Small intestine (tissue), 7 donors: ENCODE results near the gene DMXL2. TPM values are rescaled to one million over a fixed set of nuclear protein-coding genes. Genes with fewer than 3 reads are reported as not detected.
"Not testable (repeated sequence)": the region's sequence is repeated elsewhere in the genome, so short reads cannot be mapped to it uniquely, and the experiment has no call there.

Experiments used
- DNase-seq, 2 donors: peaks; one replicate each; pipeline versions ENCODE4 v3.0.0 to v3.0.0-alpha.2; 2013
- FAIRE-seq: peaks from 2 replicates; lab custom pipeline; 2012; peaks lifted over from hg19 to GRCh38; lab: Jason Lieb, UNC
- H3K27ac ChIP-seq, 3 donors: one replicate each; pipeline ENCODE4 v1.5.1; 2013; ENCODE audit warnings: low read length in 2 of 3, mild to moderate bottlenecking in 2 of 3, control low read depth in 1 of 3, inconsistent platforms in 1 of 3, low read depth in 1 of 3, moderate library complexity in 1 of 3
- H3K27me3 ChIP-seq, 3 donors: one replicate each; pipeline ENCODE4 v1.6.1; 2013; ENCODE audit warnings: low read length in 3 of 3, inconsistent platforms in 1 of 3; ENCODE audit not compliant: control insufficient read depth in 3 of 3, insufficient read depth in 3 of 3
- H3K36me3 ChIP-seq, 3 donors: one replicate each; pipeline ENCODE4 v1.6.1; 2013; ENCODE audit warnings: low read length in 3 of 3, inconsistent platforms in 1 of 3, low read depth in 1 of 3, mild to moderate bottlenecking in 1 of 3, moderate library complexity in 1 of 3; ENCODE audit not compliant: control insufficient read depth in 3 of 3, insufficient read depth in 2 of 3
- H3K4me1 ChIP-seq, 3 donors: one replicate each; pipeline ENCODE4 v1.6.1; 2013; ENCODE audit warnings: low read length in 2 of 3, inconsistent platforms in 1 of 3, low read depth in 1 of 3, mild to moderate bottlenecking in 1 of 3, moderate library complexity in 1 of 3; ENCODE audit not compliant: control insufficient read depth in 3 of 3, insufficient read depth in 2 of 3
- H3K4me3 ChIP-seq, 3 donors: one replicate each; pipeline ENCODE4 v1.5.1; 2013; ENCODE audit warnings: low read length in 3 of 3, control low read depth in 1 of 3, inconsistent platforms in 1 of 3, low read depth in 1 of 3, mild to moderate bottlenecking in 1 of 3, moderate library complexity in 1 of 3
- H3K9me3 ChIP-seq, 2 donors: one replicate each; pipeline ENCODE4 v1.6.1; 2013; ENCODE audit warnings: low read depth in 1 of 2, low read length in 1 of 2; ENCODE audit not compliant: control insufficient read depth in 2 of 2, insufficient read depth in 1 of 2
- WGBS, 3 donors: extraction: QIAGEN DNeasy Blood & Tissue Kit; methylation state at CpG; one replicate each; pipeline ENCODE4 v1.1.7; 2013; 5-methylcytosine and 5-hydroxymethylcytosine counted together
- polyA plus RNA-seq, 4 donors: library from polyadenylated mRNA; stranded (reverse) in 3 of 4; unstranded in 1 of 4; fragments of 200-250 nt in 3 of 4; fragments of 120-200 nt in 1 of 4; gene quantifications; one replicate each; pipeline versions ENCODE4 v1.2.1 to v1.2.3, GENCODE V29; 2013
- donor health status: healthy with polysubstance abuse.
- donor health status: control.
- donor health status: control.
- donor health status: Bipolar disorder and iron deficiency.
- donor health status: healthy.

The DMXL2 gene
- polyA plus RNA-seq, 4 donors: 24.5 to 58.4 (median 42.6) TPM

GRCh38 chr15:51655401-51656057, 33.0 kb upstream of the DMXL2 start:
- H3K9me3 ChIP-seq, H3K27me3 ChIP-seq, H3K4me1 ChIP-seq, FAIRE-seq, H3K36me3 ChIP-seq, H3K27ac ChIP-seq, H3K4me3 ChIP-seq, DNase-seq: not testable (repeated sequence)
- 93 to 94% (median 93%) methylated on average over 24 of the region's 24 CpGs for WGBS, 3 donors

DNA sequence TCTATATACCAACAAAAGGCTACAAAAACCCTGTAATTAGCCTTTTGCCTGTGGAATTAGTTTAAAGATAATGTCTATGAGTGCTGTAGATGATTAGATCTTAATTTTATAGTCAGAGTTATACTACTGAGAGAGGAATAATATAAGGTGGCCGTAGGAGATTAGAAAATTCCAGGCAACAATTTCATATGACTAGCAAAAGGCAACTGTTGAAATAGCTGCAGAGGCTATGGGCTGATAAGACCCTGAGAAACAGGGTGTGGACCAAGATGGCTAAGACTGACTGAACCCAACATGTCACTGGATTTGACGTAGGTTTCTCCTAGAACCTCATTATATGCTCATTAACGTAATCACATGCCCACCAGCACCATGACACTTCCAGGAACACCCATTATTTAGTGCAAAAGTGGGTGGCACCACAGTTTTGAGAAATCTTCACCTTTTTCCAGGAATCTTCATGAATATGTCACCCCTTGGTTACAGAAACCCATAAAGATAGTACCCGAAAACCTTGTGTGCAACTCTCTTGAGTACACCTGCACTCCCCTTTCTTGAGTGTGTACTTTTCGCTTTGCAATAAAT, 29.6 kb upstream of the DMXL2 start:
- Histone ChIP-seq H3K9me3 (no peaks in the 10 kb centered on the region), H3K27ac (no peak overlapping the region), H3K4me1 (no peaks in the 10 kb centered on the region), H3K27me3 (no peaks in the 10 kb centered on the region), H3K36me3 (no peaks in the 10 kb centered on the region), H3K4me3 (no peak overlapping the region)
- FAIRE-seq: no peak
- 81 to 89% (median 87%) methylated on average over 5 of the region's 5 CpGs for WGBS, 3 donors
- DNase-seq: no peak

- DNase-seq (peak; percentile 83 to 86), FAIRE-seq (peak; percentile 78)
- H3K4me3 ChIP-seq: no peak overlapping the region
- no peaks in the 10 kb centered on the region for H3K27me3 ChIP-seq
- H3K9me3 ChIP-seq: no peaks in the 10 kb centered on the region
- H3K4me1 ChIP-seq: no peaks in the 10 kb centered on the region
- no peaks in the 10 kb centered on the region for H3K36me3 ChIP-seq
- H3K27ac ChIP-seq: no peak overlapping the region
- 36 to 46% (median 42%) methylated on average over 4 of the region's 4 CpGs for WGBS, 3 donors
These were observed 27.3 kb upstream of the DMXL2 start for GRCh38 chr15:51649659-51650521.

- not testable (repeated sequence) for H3K36me3 ChIP-seq, H3K27me3 ChIP-seq, H3K27ac ChIP-seq, H3K9me3 ChIP-seq, DNase-seq, H3K4me3 ChIP-seq, H3K4me1 ChIP-seq, FAIRE-seq
- WGBS, 3 donors: 79 to 83% (median 79%) methylated on average over 4 of the region's 4 CpGs
These were observed 26.1 kb upstream of the DMXL2 start for GRCh38 chr15:51648643-51649042.

- not testable (repeated sequence) for DNase-seq, H3K27ac ChIP-seq, H3K4me1 ChIP-seq, H3K9me3 ChIP-seq, H3K27me3 ChIP-seq, H3K36me3 ChIP-seq, FAIRE-seq, H3K4me3 ChIP-seq
- WGBS, 3 donors: 100% methylated on average over 1 of the region's 1 CpG; no CpG with 5 or more reads in 2 of the 3 donors
These were observed 25.5 kb upstream of the DMXL2 start for GRCh38 chr15:51648101-51648500.

- DNase-seq: peak; percentile 36 to 93
- Histone ChIP-seq H3K36me3 (no peaks in the 10 kb centered on the region), H3K27me3 (no peaks in the 10 kb centered on the region), H3K4me3 (no peak overlapping the region), H3K27ac (no peak overlapping the region), H3K4me1 (peaks cover 0 to 7% (median 0%) of the 10 kb centered on the region in 3 donors), H3K9me3 (no peaks in the 10 kb centered on the region)
- WGBS, 3 donors: 32 to 47% (median 40%) methylated on average over 3 of the region's 3 CpGs
- FAIRE-seq: no peak
These were observed 24.6 kb upstream of the DMXL2 start for GRCh38 chr15:51647128-51647562.

DNA sequence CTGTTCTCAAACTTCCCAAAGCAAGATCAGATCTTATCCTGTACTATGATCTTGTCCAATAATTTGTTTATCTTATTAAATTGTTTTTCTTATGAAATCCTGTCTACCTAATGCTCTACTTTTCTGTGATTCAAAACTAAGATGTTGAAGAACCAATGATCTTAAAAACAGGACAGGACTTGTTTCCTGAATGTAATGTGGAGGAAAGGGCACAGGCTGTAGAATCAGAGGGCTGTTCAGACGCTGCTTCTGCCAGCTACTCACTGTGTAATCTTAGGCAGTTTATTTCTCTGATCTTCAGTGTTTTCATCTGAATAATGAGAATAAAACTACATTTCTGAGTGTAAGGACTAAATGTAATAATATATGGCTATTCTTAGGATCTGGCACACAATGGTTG, 20.1 kb upstream of the DMXL2 start:
- Histone ChIP-seq H3K27ac (peak overlapping the region in 1 of 3 donors; percentile 4), H3K9me3 (no peaks in the 10 kb centered on the region), H3K4me1 (peaks cover 0 to 11% (median 0%) of the 10 kb centered on the region in 3 donors), H3K4me3 (no peak overlapping the region), H3K36me3 (no peaks in the 10 kb centered on the region), H3K27me3 (no peaks in the 10 kb centered on the region)
- no peak for FAIRE-seq
- 13 to 38% (median 25%) methylated on average over 1 of the region's 1 CpG for WGBS, 3 donors
- DNase-seq: peak in 1 of 2 donors; percentile 21

GRCh38 chr15:51641490-51642130, 19.0 kb upstream of the DMXL2 start:
- Histone ChIP-seq H3K9me3 (no peaks in the 10 kb centered on the region), H3K4me3 (no peak overlapping the region), H3K27ac (peak overlapping the region in 1 of 3 donors; percentile 11), H3K27me3 (no peaks in the 10 kb centered on the region), H3K36me3 (no peaks in the 10 kb centered on the region), H3K4me1 (peaks cover 0 to 11% (median 0%) of the 10 kb centered on the region in 3 donors)
- no peak for FAIRE-seq
- 48 to 70% (median 70%) methylated on average over 4 of the region's 4 CpGs for WGBS, 3 donors
- no peak for DNase-seq
